IMR-90 (cell line): ENCODE results near the gene C14orf93. TPM values are rescaled to one million over a fixed set of nuclear protein-coding genes. Genes with fewer than 3 reads are reported as not detected.

Source experiments
- ATAC-seq: fragments of 200-7000 bp; cut with Tn5 transposase; 2 replicates; pipeline ENCODE4 v1.9.1; 2020; ENCODE audit warnings: low read depth, mild to moderate bottlenecking, moderate library complexity
- BruUV-seq: library from RNA; stranded (reverse); fragments of 400-500 nt; replicated peaks from 2 replicates; lab custom pipeline; 2021; lab: Mats Ljungman, UMichigan
- CTCF ChIA-PET: fragments of 300-600 bp; formaldehyde crosslinking; extraction: SDS; loops from one replicate; lab custom pipeline; 2021; ENCODE audit warnings: antibody characterized with exemption; lab: Yijun Ruan, JAX
- POLR2A ChIA-PET: fragments of 300-600 bp; sonication (Branson Sonifier 250); formaldehyde crosslinking; loops from one replicate; lab custom pipeline; 2022; ENCODE audit warnings: antibody characterized with exemption; ENCODE audit not compliant: unreplicated experiment; lab: Charles Lee
- DNase-seq: peaks from one replicate; pipeline ENCODE4 v3.0.0; 2013
- H2AFZ ChIP-seq: replicated peaks from 2 replicates; pipeline ENCODE3; 2013; ENCODE audit warnings: low read length, mild to moderate bottlenecking; ENCODE audit not compliant: poor library complexity
- H2AK5ac ChIP-seq: 2 replicates; pipeline ENCODE4 v1.6.1; 2013; ENCODE audit warnings: low read depth, low read length, inconsistent platforms
- H2AK9ac ChIP-seq: replicated peaks from 2 replicates; pipeline ENCODE3; 2013; ENCODE audit warnings: mild to moderate bottlenecking, low read depth, low read length, moderate library complexity; ENCODE audit not compliant: poor library complexity
- H2BK120ac ChIP-seq: 2 replicates; pipeline ENCODE4 v1.6.1; 2013; ENCODE audit warnings: low read depth, low read length, inconsistent platforms
- H2BK15ac ChIP-seq: 3 replicates; pipeline ENCODE4 v1.6.1; 2013; ENCODE audit warnings: low read depth, low read length, inconsistent platforms
- H2BK20ac ChIP-seq: 2 replicates; pipeline ENCODE4 v1.6.1; 2013; ENCODE audit warnings: low read depth, mild to moderate bottlenecking, inconsistent platforms, low read length, moderate library complexity
- H2BK5ac ChIP-seq: 2 replicates; pipeline ENCODE4 v1.6.1; 2013; ENCODE audit warnings: mild to moderate bottlenecking, low read depth, low read length, inconsistent platforms; ENCODE audit not compliant: poor library complexity, severe bottlenecking
- H3K14ac ChIP-seq: replicated peaks from 2 replicates; pipeline ENCODE4 v1.6.1; 2013; ENCODE audit warnings: low read depth, low read length, inconsistent platforms
- H3K18ac ChIP-seq: 2 replicates; pipeline ENCODE4 v1.6.1; 2013; ENCODE audit warnings: low read depth, low read length, control low read depth
- H3K23ac ChIP-seq: 2 replicates; pipeline ENCODE4 v1.6.1; 2013; ENCODE audit warnings: low read depth, low read length, inconsistent platforms
- H3K27ac ChIP-seq: 2 replicates; pipeline ENCODE4 v1.5.1; 2013; ENCODE audit warnings: mild to moderate bottlenecking, control low read depth, low read length; ENCODE audit not compliant: insufficient read depth
- H3K27me3 ChIP-seq: 2 replicates; pipeline ENCODE4 v1.6.1; 2013; ENCODE audit warnings: low read length; ENCODE audit not compliant: control insufficient read depth, insufficient read depth
- H3K36me3 ChIP-seq: 2 replicates; pipeline ENCODE4 v1.6.1; 2013; ENCODE audit warnings: low read length, mixed read lengths; ENCODE audit not compliant: control insufficient read depth, insufficient read depth
- H3K4ac ChIP-seq: 2 replicates; pipeline ENCODE4 v1.6.1; 2013; ENCODE audit warnings: low read depth, low read length, inconsistent platforms
- H3K4me1 ChIP-seq: 2 replicates; pipeline ENCODE4 v1.6.1; 2013; ENCODE audit warnings: low read length, mixed read lengths; ENCODE audit not compliant: control insufficient read depth, insufficient read depth
- H3K4me2 ChIP-seq: 2 replicates; pipeline ENCODE4 v1.6.1; 2013; ENCODE audit warnings: low read depth, mild to moderate bottlenecking, control low read depth, low read length, moderate library complexity
- H3K4me3 ChIP-seq: 2 replicates; pipeline ENCODE4 v1.5.1; 2013; ENCODE audit warnings: low read depth, mild to moderate bottlenecking, control low read depth, low read length, moderate library complexity; ENCODE audit not compliant: insufficient read depth
- H3K56ac ChIP-seq: 2 replicates; pipeline ENCODE4 v1.6.1; 2013; ENCODE audit warnings: low read length, inconsistent platforms; ENCODE audit not compliant: insufficient read depth; ENCODE audit errors: extremely low read depth
- H3K79me1 ChIP-seq, 2 experiments: 2 replicates each; pipeline ENCODE4 v1.6.1; 2013; ENCODE audit warnings: low read length in 2 of 2, inconsistent platforms in 1 of 2, low read depth in 1 of 2
- H3K9ac ChIP-seq: 2 replicates; pipeline ENCODE4 v1.6.1; 2013; ENCODE audit warnings: low read depth, low read length, control low read depth
- H3K9me1 ChIP-seq: 2 replicates; pipeline ENCODE4 v1.6.1; 2013; ENCODE audit warnings: low read length, inconsistent platforms; ENCODE audit not compliant: insufficient read depth
- H3K9me3 ChIP-seq: 2 replicates; pipeline ENCODE4 v1.6.1; 2013; ENCODE audit warnings: low read length; ENCODE audit not compliant: control insufficient read depth, insufficient read depth
- H4K20me1 ChIP-seq: 2 replicates; pipeline ENCODE4 v1.6.1; 2013; ENCODE audit warnings: low read length, inconsistent platforms; ENCODE audit not compliant: insufficient read depth
- H4K5ac ChIP-seq: 2 replicates; pipeline ENCODE4 v1.6.1; 2013; ENCODE audit warnings: mild to moderate bottlenecking, low read depth, low read length, control low read depth
- H4K8ac ChIP-seq, 2 experiments: 2 replicates each; pipeline ENCODE4 v1.6.1; 2013; ENCODE audit warnings: low read depth in 2 of 2, low read length in 2 of 2, control low read depth in 1 of 2, inconsistent platforms in 1 of 2
- H4K91ac ChIP-seq: 2 replicates; pipeline ENCODE4 v1.6.1; 2013; ENCODE audit warnings: low read depth, low read length, inconsistent platforms; ENCODE audit not compliant: insufficient read depth
- CEBPB ChIP-seq: IDR thresholded peaks from 2 replicates; pipeline ENCODE4 v1.6.1; 2012; ENCODE audit warnings: low read depth, low read length, improper control_type of control experiment
- CHD1 ChIP-seq: IDR thresholded peaks from 2 replicates; pipeline ENCODE4 v1.6.1; 2012; ENCODE audit warnings: low read depth, low read length, improper control_type of control experiment
- MAFK ChIP-seq: IDR thresholded peaks from 2 replicates; pipeline ENCODE4 v1.6.1; 2012; ENCODE audit warnings: low read depth, low read length, improper control_type of control experiment
- MAZ ChIP-seq: IDR thresholded peaks from 2 replicates; pipeline ENCODE4 v1.6.1; 2012; ENCODE audit warnings: low read depth, mild to moderate bottlenecking, low read length, improper control_type of control experiment, moderate library complexity, borderline replicate concordance
- MXI1 ChIP-seq: IDR thresholded peaks from 2 replicates; pipeline ENCODE4 v1.6.1; 2012; ENCODE audit warnings: low read depth, mild to moderate bottlenecking, low read length, moderate library complexity, borderline replicate concordance
- POLR2A ChIP-seq: IDR thresholded peaks from 2 replicates; pipeline ENCODE4 v1.6.1; 2012; ENCODE audit warnings: mild to moderate bottlenecking, low read depth, low read length
- RAD21 ChIP-seq: IDR thresholded peaks from 2 replicates; pipeline ENCODE4 v1.6.1; 2012; ENCODE audit warnings: low read length, improper control_type of control experiment
- RCOR1 ChIP-seq: IDR thresholded peaks from 2 replicates; pipeline ENCODE4 v1.6.1; 2012; ENCODE audit warnings: mild to moderate bottlenecking, low read length, improper control_type of control experiment; ENCODE audit not compliant: insufficient replicate concordance
- SMC3 ChIP-seq: fragments of 150-350 bp; IDR thresholded peaks from 2 replicates; pipeline ENCODE4 v1.6.1; 2016; ENCODE audit warnings: low read depth, mild to moderate bottlenecking, antibody characterized with exemption, low read length, moderate library complexity
- USF2 ChIP-seq: fragments of 150-350 bp; IDR thresholded peaks from 2 replicates; pipeline ENCODE4 v1.6.1; 2017; ENCODE audit warnings: mild to moderate bottlenecking, antibody characterized with exemption, low read length, low read depth
- WGBS, 2 experiments: methylation state at CpG; one replicate each; pipeline versions ENCODE4 v1.1.5 to v1.1.7; 2013; ENCODE audit warnings: missing lambda C conversion rate in 2 of 2; ENCODE audit not compliant: insufficient read length in 1 of 2; ENCODE audit errors: extremely low coverage in 2 of 2; 5-methylcytosine and 5-hydroxymethylcytosine counted together
- dilution Hi-C: fragments of 300-500 bp; cut with HindIII; formaldehyde crosslinking; loops from one replicate; pipeline ENCODE4 v1.14.3; 2018; ENCODE audit warnings: low sequenced_read_pairs; ENCODE audit not compliant: unreplicated experiment
- in situ Hi-C: fragments of 300-500 bp; cut with MboI; formaldehyde crosslinking; loops from 3 replicates; pipeline ENCODE4 v1.14.3; 2019; ENCODE audit warnings: low sequenced_read_pairs, inconsistent platforms, mixed read lengths
- intact Hi-C: fragments of 100-400 bp; cut with micrococcal nuclease; formaldehyde crosslinking; loops from 2 replicates; pipeline ENCODE4 v1.10.0; 2022
- polyA plus RNA-seq, 3 experiments: library from polyadenylated mRNA; depleted of rRNA; stranded (reverse); fragments of >200 nt; gene quantifications; 2 replicates each; pipeline ENCODE4 v1.2.3, GENCODE V29; 2012; ENCODE audit warnings: low replicate concordance in 1 of 3
- total RNA-seq: library from RNA; depleted of rRNA; stranded (reverse); fragments of >200 nt; gene quantifications from 2 replicates; pipeline ENCODE4 v1.2.3, GENCODE V29; 2012

C14orf93 gene
- total and polyA plus RNA-seq, 2 of the 4 experiments (the other 2 are of a cell fraction) = 5.4 to 5.7 TPM

DNA sequence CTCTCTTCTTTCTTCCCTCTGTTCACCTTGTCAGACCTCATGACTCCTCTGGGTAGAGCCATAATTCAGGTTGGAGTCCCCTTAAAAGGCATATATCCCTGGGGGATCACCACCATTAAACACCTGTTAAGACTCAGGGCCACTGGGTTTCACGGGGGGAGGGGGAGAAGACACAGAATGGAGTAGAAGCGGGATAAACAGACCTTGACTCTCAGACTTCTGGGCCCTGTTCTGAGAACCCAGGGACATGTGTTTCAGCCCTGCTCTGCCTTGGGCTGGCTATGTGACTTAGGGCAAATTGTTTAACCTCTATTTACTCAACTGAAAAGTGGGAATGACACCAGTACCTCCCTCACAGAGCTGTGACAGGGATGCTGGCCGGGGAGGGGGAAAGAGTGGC lies 42.7 kb upstream of the C14orf93 start:
- Histone ChIP-seq H4K8ac (no peak overlapping the region), H2BK15ac (no peak overlapping the region), H3K18ac (no peak overlapping the region), H3K9ac (no peak overlapping the region), H2BK20ac (no peak overlapping the region), H3K4ac (no peak overlapping the region), H4K91ac (no peak overlapping the region), H2AK9ac (peak overlapping the region; percentile 23), H3K27me3 (no peaks in the 10 kb centered on the region), H3K79me1 (peaks cover 0 to 19% of the 10 kb centered on the region in 2 experiments; a peak in 2 of 4 replicates), H3K4me1 (peaks cover 10% of the 10 kb centered on the region; the same call in 1 of the 2 replicates), H4K5ac (no peak overlapping the region), H3K4me2 (no peak overlapping the region), H3K23ac (no peak overlapping the region), H2BK5ac (no peak overlapping the region), H2AK5ac (no peak overlapping the region), H3K9me1 (no peaks in the 10 kb centered on the region), H2BK120ac (no peak overlapping the region), H3K9me3 (no peaks in the 10 kb centered on the region), H2AFZ (no peak overlapping the region), H3K36me3 (peaks cover 2% of the 10 kb centered on the region; the same call in 1 of the 2 replicates), H4K20me1 (peaks cover under 1% of the 10 kb centered on the region), H3K56ac (no peak overlapping the region), H3K4me3 (no peak overlapping the region), H3K27ac (no peak overlapping the region), H3K14ac (no peak overlapping the region)
- ChIA-PET POLR2A (interaction anchor here (1.0 kb wide), 1 partner anchor 122 kb away, joined by 4 read pairs; no protein-coding TSS in a partner anchor), CTCF (interaction anchor here (1.4 to 1.5 kb wide), 2 partner anchors 58 to 59 kb away, joined by 4 to 5 read pairs; no protein-coding TSS in a partner anchor)
- no CpG with 5 or more reads among the region's 3 CpGs for WGBS, 2 experiments
- intact Hi-C loops (loop anchor here (1.0 kb wide), 1 partner anchor 34 kb away; no protein-coding TSS in a partner anchor), in situ Hi-C loops (loop anchor here (5.0 kb wide), 1 partner anchor 60 kb away; no protein-coding TSS in a partner anchor), dilution Hi-C loops (no loop called here)
- BruUV-seq = no TSS peak
- DNase-seq (no peak), ATAC-seq (no peak)
- no peak for TF ChIP-seq POLR2A
- TF ChIP-seq MAFK = no peak
- no peak for TF ChIP-seq SMC3
- no peak for TF ChIP-seq CEBPB
- TF ChIP-seq RCOR1 = no peak
- TF ChIP-seq CHD1 = no peak
- TF ChIP-seq MXI1 = no peak
- no peak for TF ChIP-seq MAZ
- TF ChIP-seq USF2 = no peak
- TF ChIP-seq RAD21 = no peak
